Ishikawa (cell line): ENCODE data around the gene SPATA32.

Source experiments
- CEBPB ChIP-seq: IDR thresholded peaks from 2 replicates; pipeline ENCODE4 v1.6.1; 2012
- CREB1 ChIP-seq: IDR thresholded peaks from 2 replicates; pipeline ENCODE4 v1.6.1; 2012; ENCODE audit warnings: low read depth
- EGR1 ChIP-seq: IDR thresholded peaks from 2 replicates; pipeline ENCODE4 v1.6.1; 2012
- EP300 ChIP-seq: IDR thresholded peaks from 2 replicates; pipeline ENCODE4 v1.6.1; 2012; ENCODE audit warnings: borderline replicate concordance
- FOXM1 ChIP-seq: IDR thresholded peaks from 2 replicates; pipeline ENCODE4 v1.6.1; 2012; ENCODE audit warnings: low read depth, borderline replicate concordance
- MAX ChIP-seq: IDR thresholded peaks from 2 replicates; pipeline ENCODE4 v1.6.1; 2012
- NFIC ChIP-seq: IDR thresholded peaks from 2 replicates; pipeline ENCODE4 v1.6.1; 2012
- RAD21 ChIP-seq: IDR thresholded peaks from 2 replicates; pipeline ENCODE4 v1.6.1; 2012; ENCODE audit warnings: low read depth
- REST ChIP-seq: IDR thresholded peaks from 2 replicates; pipeline ENCODE4 v1.6.1; 2012; ENCODE audit warnings: low read depth, mild to moderate bottlenecking
- TAF1 ChIP-seq: IDR thresholded peaks from 2 replicates; pipeline ENCODE4 v1.6.1; 2012; ENCODE audit warnings: low read depth, mild to moderate bottlenecking
- TCF12 ChIP-seq: IDR thresholded peaks from 2 replicates; pipeline ENCODE4 v1.6.1; 2012; ENCODE audit warnings: low read depth
- TEAD4 ChIP-seq: IDR thresholded peaks from 2 replicates; pipeline ENCODE4 v1.6.1; 2012
- USF1 ChIP-seq: IDR thresholded peaks from 2 replicates; pipeline ENCODE4 v1.6.1; 2012
- YY1 ChIP-seq: IDR thresholded peaks from 2 replicates; pipeline ENCODE4 v1.6.1; 2012; ENCODE audit warnings: low read depth
- ZBTB7A ChIP-seq: IDR thresholded peaks from 2 replicates; pipeline ENCODE4 v1.6.1; 2012; ENCODE audit warnings: low read depth

Gene SPATA32

GRCh38 chr17:45246861-45247428 lies 14.9 kb downstream of the SPATA32 start:
- TF ChIP-seq RAD21: peak; percentile 28; the same call in 1 of the 2 replicates
- TF ChIP-seq YY1: no peak

- TF ChIP-seq TAF1: no peak
These were observed 15.6 kb downstream of the SPATA32 start for GRCh38 chr17:45246338-45246737.

GRCh38 chr17:45244725-45245656 lies 16.9 kb downstream of the SPATA32 start:
- TF ChIP-seq CEBPB (no peak), USF1 (no peak), EP300 (no peak), TEAD4 (no peak), NFIC (no peak), REST (no peak), TCF12 (no peak), YY1 (no peak)

- TF ChIP-seq TAF1: no peak
- TF ChIP-seq REST: no peak
- TF ChIP-seq MAX: no peak
- TF ChIP-seq TEAD4: no peak
- no peak for TF ChIP-seq RAD21
- TF ChIP-seq ZBTB7A: no peak
- TF ChIP-seq CREB1: no peak
- no peak for TF ChIP-seq EP300
- TF ChIP-seq TCF12: no peak
- TF ChIP-seq FOXM1: no peak
- no peak for TF ChIP-seq NFIC
- TF ChIP-seq CEBPB: no peak
- TF ChIP-seq YY1: no peak
These were observed 18.1 kb downstream of the SPATA32 start for GRCh38 chr17:45243750-45244149.

- TF ChIP-seq TCF12 (no peak), TEAD4 (no peak), CEBPB (no peak), RAD21 (no peak), REST (no peak), YY1 (no peak), TAF1 (no peak), MAX (no peak), CREB1 (no peak), EP300 (no peak), FOXM1 (no peak), NFIC (no peak), EGR1 (no peak), USF1 (no peak), ZBTB7A (no peak)
These were observed 19.9 kb downstream of the SPATA32 start for GRCh38 chr17:45242029-45242414.
